ENCODE measurements around the gene ACTA2.

Gene ACTA2

DNA sequence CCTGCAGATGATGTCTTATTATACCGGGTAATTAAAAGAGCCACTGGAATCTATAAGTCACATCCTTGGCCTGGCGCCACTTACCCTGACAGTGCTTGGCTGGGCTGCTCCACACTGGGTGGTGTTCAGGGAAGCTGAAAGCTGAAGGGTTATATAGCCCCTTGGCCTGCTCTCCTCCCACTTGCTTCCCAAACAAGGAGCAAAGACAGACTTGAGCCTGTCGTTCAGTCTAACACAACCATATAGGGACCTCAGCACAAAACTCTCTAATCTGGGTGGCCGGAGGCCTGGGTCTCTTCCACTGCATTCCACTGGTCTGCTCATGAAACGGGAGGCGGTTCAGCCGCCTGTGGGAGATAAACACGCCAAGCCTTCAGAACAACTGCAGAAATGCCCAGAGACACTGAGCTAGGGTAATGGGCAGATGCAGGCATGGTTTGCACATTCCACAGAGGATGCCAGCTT lies at the start of gene ACTA2:
ACTA2 (minus strand) TSS at position 127 of the 465 bp plus-strand sequence. CDS start 3,843 bp downstream, outside the sequence.
- DNase-seq: no peak

DNA sequence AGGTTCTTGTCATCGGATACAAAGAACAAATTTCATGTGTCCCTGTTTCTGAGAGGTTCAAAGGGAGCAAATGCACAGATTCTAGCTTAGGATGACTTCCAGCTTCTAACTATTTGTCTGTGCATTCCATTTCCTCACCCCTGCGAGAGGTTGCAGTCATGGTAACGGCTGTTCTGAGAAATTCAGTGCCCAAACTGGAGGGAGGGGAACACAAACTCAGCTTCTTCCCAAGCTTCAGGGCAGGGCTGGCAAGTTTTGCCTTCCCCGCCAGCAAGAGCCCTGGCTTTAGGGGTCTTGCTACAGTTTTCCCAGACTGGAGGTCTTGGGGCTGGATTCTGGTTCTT lies 49.1 kb upstream of the ACTA2 start:
- no peak for DNase-seq

- DNase-seq: peak; percentile 26
Measured at GRCh38 chr10:89001024-89001728, 48.6 kb upstream of the ACTA2 start.

DNA sequence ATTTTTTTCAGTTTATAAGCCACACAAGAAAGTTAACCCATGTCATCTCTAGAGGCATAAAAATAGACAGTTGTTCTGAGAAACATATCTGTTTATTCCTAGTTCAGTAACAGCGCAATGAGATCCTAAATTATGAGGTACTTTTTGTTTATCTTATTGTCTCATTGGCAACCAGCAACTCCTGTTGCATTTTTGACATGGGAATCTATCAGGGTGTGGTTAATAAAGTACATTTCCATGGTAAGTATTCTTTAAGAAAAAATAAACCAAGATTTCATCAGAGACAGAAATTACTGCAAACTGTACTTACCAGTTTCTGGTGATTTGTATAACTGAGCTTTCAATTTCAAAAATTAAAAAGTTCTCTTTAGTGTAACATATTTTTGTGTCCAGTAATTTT lies 47.1 kb upstream of the ACTA2 start:
- no peak for DNase-seq

- DNase-seq: no peak
Measured at GRCh38 chr10:88996927-88997326, 44.4 kb upstream of the ACTA2 start.

DNA sequence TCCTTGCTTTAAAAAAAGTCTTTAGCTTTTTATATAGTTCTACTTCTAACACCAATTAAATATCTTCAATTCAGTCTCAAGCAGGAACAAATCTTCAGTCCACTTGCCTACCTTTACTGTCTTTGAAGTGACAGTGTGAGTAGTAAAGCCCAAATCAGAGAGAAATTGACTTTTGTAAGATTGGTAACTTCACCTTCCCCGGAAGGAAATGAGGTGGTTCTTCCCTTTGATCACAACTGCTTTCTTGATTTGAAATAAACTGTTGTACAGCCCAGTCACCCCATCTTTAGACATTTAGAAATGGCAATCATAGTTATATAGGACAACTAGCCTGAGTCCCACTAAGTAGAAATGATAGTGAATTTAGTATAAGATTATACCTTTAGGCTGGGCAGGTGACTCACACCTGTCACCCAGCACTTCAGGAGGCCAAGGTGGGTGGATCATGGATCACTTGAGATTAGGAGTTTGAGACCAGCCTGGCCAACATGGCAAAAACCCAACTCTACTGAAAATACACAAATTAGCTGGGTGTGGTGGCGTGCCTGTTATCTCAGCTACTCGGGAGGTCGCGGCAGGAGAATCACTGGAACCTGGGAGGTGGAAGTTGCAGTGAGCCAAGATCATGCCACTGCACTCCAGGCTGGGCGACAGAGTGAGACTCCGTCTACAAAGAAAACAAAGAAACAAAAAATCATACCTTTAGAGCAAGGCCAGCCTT lies 42.7 kb upstream of the ACTA2 start:
- peak; percentile 16 for DNase-seq

GRCh38 chr10:88994019-88994418 lies 41.4 kb upstream of the ACTA2 start:
- no peak for DNase-seq

GRCh38 chr10:88992921-88993524 lies 40.5 kb upstream of the ACTA2 start:
- DNase-seq: no peak

DNA sequence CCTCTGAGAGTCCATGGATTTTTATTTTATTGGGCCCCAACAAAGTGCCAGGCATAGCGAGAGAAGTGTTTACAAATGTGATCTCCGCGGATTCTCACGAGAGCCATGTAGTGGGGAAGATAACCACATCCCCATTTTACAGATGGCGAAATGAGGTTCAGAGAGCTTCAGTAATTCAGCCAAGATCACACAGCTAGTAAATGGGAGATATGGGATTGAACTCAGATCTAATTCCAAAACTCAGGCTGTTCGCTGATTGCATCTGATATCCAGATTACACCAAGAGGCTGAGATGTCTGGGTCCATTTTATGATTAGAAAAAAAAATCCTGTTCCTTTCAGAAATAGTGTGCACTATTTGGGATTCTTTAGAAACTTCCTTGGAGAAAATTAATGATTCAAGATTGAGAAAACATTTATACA lies 39.3 kb upstream of the ACTA2 start:
- DNase-seq: no peak

GRCh38 chr10:88991161-88991898 lies 38.8 kb upstream of the ACTA2 start:
- DNase-seq: peak; percentile 76

GRCh38 chr10:88990384-88991160 lies 38.0 kb upstream of the ACTA2 start, which contains the start of gene FAS:
TSS of gene FAS (plus strand) at chr10:88990798. CDS start at chr10:88990877, 79 bp downstream.
- DNase-seq: peak; percentile 87

- no peak for DNase-seq
Measured at GRCh38 chr10:88989824-88990383, 37.3 kb upstream of the ACTA2 start.

- no peak for DNase-seq
Measured at GRCh38 chr10:88989423-88989822, 36.9 kb upstream of the ACTA2 start.

- no peak for DNase-seq
Measured at GRCh38 chr10:88987840-88988239, 35.3 kb upstream of the ACTA2 start.

GRCh38 chr10:88987243-88987725 lies 34.7 kb upstream of the ACTA2 start:
- peak; percentile 22 for DNase-seq

- DNase-seq: peak; percentile 26
Measured at GRCh38 chr10:88986549-88987242, 34.1 kb upstream of the ACTA2 start.

DNA sequence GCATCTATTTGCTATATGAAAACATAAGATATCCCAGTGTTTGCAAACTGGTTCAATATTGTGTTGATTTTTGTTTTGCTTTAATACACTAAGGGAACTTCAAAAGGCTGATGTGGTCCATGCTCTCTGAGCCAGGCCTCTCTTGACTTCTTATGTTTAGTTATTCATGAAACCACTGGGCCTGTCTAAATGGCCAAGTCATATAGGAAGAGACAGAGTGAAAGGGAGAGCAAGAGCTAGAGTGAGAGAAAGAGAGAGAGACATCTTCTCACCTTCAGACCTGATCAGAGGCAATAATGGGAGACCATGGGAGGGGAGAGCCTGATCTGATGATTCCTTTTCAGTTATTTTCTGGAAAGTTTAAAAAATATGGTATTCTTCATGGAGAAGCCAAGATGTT lies 32.0 kb upstream of the ACTA2 start:
- no peak for DNase-seq

- DNase-seq: no peak
Measured at GRCh38 chr10:88983939-88984338, 31.4 kb upstream of the ACTA2 start.

DNA sequence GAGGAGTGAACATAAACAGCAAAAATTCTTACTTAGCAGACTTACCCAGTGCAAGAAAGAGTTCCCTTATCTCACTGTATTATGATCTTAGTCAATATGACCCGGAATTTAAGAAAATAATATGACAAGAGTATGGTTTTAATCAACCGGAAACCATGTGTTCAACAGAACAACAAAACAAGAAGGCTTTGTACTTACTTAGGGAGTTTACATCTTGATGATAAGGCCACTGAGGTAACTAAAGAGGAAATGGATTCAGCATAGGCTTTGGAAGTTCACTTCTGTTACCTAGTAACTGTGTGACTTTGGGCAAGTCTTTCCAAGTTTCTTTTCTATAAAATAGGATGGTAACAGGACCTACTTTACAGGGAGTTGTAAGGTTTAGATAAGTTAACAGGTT lies 30.6 kb upstream of the ACTA2 start:
- no peak for DNase-seq

- DNase-seq: no peak
Measured at GRCh38 chr10:88982366-88982765, 29.8 kb upstream of the ACTA2 start.

GRCh38 chr10:88981435-88981834 lies 28.9 kb upstream of the ACTA2 start:
- DNase-seq: no peak

Data from CD4-positive, alpha-beta T cell treated with Interleukin-17A for 4 hours (primary cell).